HUES6 (cell line): ENCODE data around the gene DAAM1.

Source experiments
- H3K27ac ChIP-seq: 2 replicates; pipeline ENCODE4 v1.7.0; 2013; ENCODE audit warnings: low read depth, mild to moderate bottlenecking, low read length, inconsistent platforms
- H3K27me3 ChIP-seq: 2 replicates; pipeline ENCODE4 v1.6.1; 2013; ENCODE audit warnings: low read length; ENCODE audit not compliant: control insufficient read depth, insufficient read depth
- H3K36me3 ChIP-seq: 2 replicates; pipeline ENCODE4 v1.6.1; 2013; ENCODE audit warnings: low read length; ENCODE audit not compliant: control insufficient read depth, insufficient read depth
- H3K4me1 ChIP-seq: 2 replicates; pipeline ENCODE4 v1.6.1; 2013; ENCODE audit warnings: low read length; ENCODE audit not compliant: control insufficient read depth, insufficient read depth
- H3K4me3 ChIP-seq: 2 replicates; pipeline ENCODE4 v1.5.1; 2013; ENCODE audit warnings: low read depth, low read length
- H3K9ac ChIP-seq: one replicate; pipeline ENCODE4 v1.6.1; 2013; ENCODE audit warnings: mild to moderate bottlenecking, low read length
- H3K9me3 ChIP-seq: 2 replicates; pipeline ENCODE4 v1.6.1; 2013; ENCODE audit warnings: low read depth, low read length; ENCODE audit not compliant: control insufficient read depth, insufficient read depth

Gene DAAM1

DNA sequence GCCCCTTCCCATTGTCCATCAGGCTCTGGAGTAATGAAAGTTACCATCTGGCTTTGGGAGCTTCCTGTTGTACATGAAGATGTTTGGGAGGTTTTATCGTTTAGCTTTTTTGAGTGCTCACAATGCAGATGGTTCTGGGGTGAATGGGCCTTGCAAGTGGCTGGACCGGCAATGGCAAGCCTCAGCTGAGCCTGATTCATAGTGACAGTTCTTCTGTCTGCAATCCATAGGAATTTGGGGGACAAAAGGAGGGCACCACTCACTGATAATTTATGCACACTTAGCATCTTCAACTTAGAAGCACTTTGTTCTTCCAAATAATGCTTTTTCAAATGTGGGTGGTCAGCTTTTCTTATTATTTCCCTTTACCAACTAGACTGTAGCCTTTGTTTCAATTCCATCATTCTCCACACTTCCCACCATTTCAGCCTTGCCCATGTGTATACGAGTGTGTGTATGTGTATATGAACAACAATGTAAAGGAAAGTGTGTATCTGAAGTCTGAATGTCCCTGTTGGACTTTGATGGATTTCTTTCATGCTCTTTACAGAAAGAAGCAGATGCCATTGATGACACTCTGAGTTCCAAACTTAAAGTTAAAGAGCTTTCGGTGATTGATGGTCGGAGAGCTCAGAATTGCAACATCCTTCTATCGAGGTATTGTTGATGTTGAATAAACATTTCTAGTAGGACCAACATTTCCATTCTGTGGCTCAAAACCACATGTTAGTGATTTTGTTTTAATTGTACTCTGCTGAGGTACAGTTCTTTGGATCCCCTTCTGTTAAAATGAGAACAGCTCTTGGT is 151.3 kb downstream of the DAAM1 start:
- Histone ChIP-seq H3K9ac (no peak overlapping the region), H3K27me3 (no peaks in the 10 kb centered on the region), H3K27ac (no peak overlapping the region), H3K9me3 (no peaks in the 10 kb centered on the region), H3K36me3 (no peaks in the 10 kb centered on the region), H3K4me1 (peaks cover 68% of the 10 kb centered on the region), H3K4me3 (no peak overlapping the region)

DNA sequence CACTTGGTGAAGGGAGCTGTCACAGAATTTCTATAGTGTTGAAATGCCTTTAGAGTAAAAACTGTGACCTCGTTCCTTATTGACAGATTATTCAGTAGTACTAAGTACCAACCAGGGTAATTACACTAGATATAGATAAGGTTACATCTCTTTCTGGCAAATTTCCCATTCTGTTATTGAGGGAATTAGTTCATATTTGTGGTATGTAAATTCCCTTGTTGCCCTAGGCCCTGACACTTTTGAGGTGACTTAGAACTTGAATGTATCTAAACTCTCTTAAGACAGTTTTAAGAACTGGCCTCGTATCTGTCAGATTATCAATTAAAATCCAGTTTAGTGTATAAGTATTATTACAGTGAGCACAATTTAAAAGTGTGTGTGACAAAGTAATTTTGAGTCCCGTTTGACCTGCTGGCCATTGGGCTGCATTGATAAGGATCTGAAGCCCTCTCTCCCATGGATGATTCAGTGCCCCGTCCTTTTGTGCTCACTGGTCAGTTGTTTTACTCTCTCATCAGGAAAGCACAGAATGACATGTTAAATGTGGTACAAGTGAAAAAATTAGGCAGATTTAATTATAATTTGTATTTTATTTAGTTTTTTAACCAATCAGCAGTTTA is 153.5 kb downstream of the DAAM1 start:
- H3K4me1 ChIP-seq: peaks cover 60% of the 10 kb centered on the region

DNA sequence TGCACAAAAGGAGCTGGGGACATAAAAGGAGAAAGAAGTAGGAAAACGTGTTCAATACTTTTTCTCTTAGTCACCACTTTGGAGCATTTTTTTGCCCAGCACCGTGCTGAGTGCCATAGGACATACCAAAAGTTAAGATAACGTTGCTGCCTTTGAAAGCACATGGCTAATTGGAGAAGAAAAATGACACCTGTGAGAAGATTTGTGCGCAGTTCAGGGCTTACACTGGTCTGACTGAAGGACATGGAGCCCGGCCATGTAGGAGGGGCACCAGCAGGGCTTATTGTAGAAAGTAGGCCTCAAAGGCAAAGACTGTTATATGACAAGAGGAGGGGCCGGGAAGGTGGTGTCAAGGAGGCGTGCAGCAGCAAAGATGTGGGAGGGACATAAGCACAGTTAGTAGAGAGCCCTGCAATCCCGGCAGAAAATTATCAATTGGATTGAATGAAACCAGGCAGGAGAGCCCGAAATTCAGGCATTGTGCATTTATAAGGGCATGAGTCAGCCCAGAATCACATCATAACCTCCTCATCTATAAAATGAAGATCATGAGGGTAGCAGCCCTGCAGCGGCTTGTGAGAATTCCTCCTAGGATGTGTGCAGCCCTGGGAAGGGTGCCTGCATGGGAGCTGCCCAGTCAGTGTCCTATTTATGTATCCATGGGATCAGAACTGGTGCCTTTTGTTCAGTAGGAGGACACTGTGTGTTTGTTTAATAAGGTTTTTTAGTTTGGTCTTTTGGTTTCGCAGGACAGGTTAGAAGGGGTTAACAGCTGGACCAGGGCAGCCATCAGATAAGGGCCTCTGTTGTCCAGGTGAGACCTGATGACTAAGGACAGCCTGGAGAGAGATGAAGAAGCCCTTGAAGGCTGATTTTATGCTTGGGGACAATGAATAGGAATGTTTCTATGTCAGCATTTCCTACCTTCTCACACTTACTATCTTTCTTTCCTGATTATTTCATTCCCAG is 154.3 kb downstream of the DAAM1 start:
- H3K27ac ChIP-seq: no peak overlapping the region
- H3K36me3 ChIP-seq: 0 out of 2 replicates have a peak, but pooled peaks cover under 1% of the 10 kb centered on the region
- H3K9ac ChIP-seq: no peak overlapping the region
- no peaks in the 10 kb centered on the region for H3K27me3 ChIP-seq
- no peak overlapping the region for H3K4me3 ChIP-seq
- no peaks in the 10 kb centered on the region for H3K9me3 ChIP-seq
- peaks cover 53% of the 10 kb centered on the region for H3K4me1 ChIP-seq

More for the DNA sequence above, 153.5 kb downstream of the DAAM1 start:
- no peaks in the 10 kb centered on the region for H3K36me3 ChIP-seq
- H3K27ac ChIP-seq: no peak overlapping the region
- H3K9ac ChIP-seq: no peak overlapping the region
- no peak overlapping the region for H3K4me3 ChIP-seq
- H3K27me3 ChIP-seq: no peaks in the 10 kb centered on the region
- H3K9me3 ChIP-seq: no peaks in the 10 kb centered on the region

DNA sequence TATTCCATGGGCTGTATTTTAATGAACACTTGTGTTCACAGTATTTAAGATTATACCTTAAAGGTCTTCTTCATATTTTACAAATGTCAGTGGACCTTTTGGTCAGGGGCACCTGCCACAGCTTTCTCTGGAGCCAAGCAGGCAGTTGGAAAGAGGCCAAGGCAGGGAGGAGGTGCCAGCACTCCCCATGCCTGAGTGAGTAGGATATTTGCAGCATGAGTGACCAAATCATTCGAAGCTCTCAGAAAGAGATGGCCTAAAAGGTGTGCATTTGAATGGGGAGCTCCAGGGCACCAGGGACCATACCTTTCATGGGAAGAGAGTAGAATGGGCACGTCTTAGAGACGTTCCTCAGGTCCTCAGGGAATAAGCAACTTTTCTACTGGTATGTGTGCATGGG is 155.1 kb downstream of the DAAM1 start:
- Histone ChIP-seq H3K9me3 (no peaks in the 10 kb centered on the region), H3K9ac (no peak overlapping the region), H3K4me1 (peaks cover 48% of the 10 kb centered on the region), H3K27ac (0 out of 2 replicates have a peak overlapping the region, but pooled peaks have one; percentile 27), H3K4me3 (no peak overlapping the region), H3K36me3 (0 out of 2 replicates have a peak, but pooled peaks cover 3% of the 10 kb centered on the region), H3K27me3 (no peaks in the 10 kb centered on the region)

DNA sequence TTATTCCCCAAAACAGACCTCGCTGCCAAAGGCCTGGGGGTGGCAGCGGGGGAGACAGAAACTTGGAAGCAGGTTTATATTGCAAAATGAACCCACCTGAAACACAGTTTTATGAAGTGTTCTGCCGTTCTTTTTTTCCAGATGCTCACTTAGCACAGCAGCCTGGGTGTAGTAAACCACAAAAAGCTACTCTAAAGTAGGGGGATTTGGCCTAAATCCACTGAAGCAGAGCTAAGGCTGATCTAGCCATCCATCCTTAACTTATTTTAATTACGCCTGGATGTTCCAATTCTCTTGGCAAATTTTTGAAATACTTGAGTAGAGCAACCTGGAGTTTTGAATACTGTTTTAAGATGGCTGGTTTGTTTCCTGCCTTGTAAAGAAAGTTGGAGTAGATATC is 155.5 kb downstream of the DAAM1 start:
- peak overlapping the region; percentile 27; the same call in 1 of the 2 replicates for H3K27ac ChIP-seq
- no peaks in the 10 kb centered on the region for H3K27me3 ChIP-seq
- no peak overlapping the region for H3K4me3 ChIP-seq
- H3K9ac ChIP-seq: no peak overlapping the region
- H3K9me3 ChIP-seq: no peaks in the 10 kb centered on the region
- H3K36me3 ChIP-seq: 0 out of 2 replicates have a peak, but pooled peaks cover 3% of the 10 kb centered on the region
- peaks cover 48% of the 10 kb centered on the region for H3K4me1 ChIP-seq

DNA sequence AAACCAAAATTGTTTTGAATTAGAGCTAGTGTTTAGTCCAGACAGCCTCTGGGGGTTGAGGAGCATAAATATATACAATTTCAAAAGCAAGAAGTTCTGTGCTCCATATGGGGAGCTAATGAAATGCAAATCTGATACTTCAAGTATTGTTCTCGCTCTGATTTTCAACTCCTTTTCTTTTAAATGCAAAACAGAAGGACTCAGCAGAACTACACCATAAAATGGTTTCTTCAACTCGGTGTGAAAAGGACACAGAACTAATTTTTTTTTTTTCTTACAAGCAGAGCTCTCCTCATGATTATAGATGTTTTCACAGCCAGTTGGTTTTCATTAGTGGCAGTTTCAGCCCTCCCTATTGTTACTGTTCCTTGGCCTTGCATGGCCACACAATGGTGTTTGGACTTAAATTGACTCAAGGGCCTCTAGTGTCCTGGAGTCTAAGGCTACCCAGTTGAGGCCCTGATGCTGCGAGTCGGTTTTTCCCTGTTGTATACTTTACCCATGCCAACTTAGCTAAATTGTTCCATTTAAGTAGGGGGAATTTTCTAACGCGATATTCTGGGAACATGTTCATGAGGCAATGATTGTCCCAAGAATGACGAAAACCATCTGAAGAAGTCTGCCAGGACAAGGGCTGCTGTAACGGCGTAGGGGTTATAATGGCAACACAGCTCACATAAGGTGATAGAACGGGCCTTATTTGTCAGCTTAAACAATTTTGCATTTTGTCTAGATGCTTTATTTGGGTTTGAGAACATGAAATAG is 156.4 kb downstream of the DAAM1 start:
- no peak overlapping the region for H3K9ac ChIP-seq
- peak overlapping the region; percentile 27; the same call in 1 of the 2 replicates for H3K27ac ChIP-seq
- H3K36me3 ChIP-seq: 0 out of 2 replicates have a peak, but pooled peaks cover 3% of the 10 kb centered on the region

DNA sequence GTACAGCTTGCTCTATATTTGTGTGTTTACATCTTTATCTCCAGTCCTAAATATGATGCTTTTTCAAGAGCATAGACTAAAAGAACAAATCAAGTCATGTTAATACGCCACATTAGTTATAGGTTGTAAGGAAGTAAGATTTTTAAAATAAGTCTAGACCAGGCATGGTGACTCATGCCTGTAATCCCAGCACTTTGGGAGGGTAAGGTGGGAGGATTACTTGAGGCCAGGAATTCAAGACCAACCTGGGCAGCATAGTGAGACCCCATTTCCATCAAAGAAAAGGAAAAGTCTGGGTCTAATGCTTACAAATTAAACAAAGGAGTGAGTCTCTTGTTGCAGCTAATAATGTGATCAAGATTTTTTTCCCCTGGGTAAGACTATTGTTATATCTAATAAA is 157.9 kb downstream of the DAAM1 start:
- Histone ChIP-seq H3K9ac (no peak overlapping the region), H3K4me3 (no peak overlapping the region), H3K36me3 (peaks cover 7% of the 10 kb centered on the region; the same call in 1 of the 2 replicates), H3K9me3 (no peaks in the 10 kb centered on the region), H3K27me3 (no peaks in the 10 kb centered on the region), H3K27ac (no peak overlapping the region), H3K4me1 (peaks cover 39% of the 10 kb centered on the region)

More for the DNA sequence above, 156.4 kb downstream of the DAAM1 start:
- no peaks in the 10 kb centered on the region for H3K9me3 ChIP-seq
- no peaks in the 10 kb centered on the region for H3K27me3 ChIP-seq
- H3K4me3 ChIP-seq: no peak overlapping the region
- H3K4me1 ChIP-seq: peaks cover 48% of the 10 kb centered on the region

DNA sequence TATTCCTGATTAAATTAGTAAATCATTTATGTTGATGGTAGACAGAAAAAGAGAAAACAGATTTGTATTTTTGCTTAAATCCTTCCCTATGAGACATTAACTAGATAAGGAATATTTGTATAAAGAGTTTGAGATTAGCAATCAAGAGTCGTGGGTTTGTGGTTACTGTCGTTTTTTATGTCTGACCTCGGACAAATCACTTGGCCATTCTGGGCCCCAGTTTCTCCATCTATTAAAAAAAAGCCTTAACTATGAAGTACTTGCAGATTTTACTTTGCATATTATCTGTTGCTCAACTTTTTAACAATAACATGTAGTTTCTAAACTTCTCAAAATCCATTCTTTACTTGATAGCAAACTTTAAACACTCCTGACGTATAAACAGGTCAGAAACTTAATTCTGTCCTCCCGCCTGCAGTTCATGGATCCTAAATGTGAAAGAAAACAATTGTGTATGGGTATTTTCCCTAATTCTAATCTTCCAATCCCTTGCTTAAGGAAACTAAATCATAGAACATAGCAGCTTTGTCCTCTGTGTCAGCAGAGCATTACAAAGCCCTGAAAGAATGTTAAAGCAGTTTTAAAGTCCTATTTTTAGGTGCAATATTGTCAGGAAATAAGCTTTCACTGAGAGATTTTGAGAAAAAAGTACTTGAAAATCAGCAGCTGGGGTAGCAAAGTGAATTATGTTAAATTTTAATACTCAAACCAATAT is 158.5 kb downstream of the DAAM1 start:
- H3K36me3 ChIP-seq: peaks cover 7% of the 10 kb centered on the region; the same call in 1 of the 2 replicates
- no peak overlapping the region for H3K4me3 ChIP-seq

DNA sequence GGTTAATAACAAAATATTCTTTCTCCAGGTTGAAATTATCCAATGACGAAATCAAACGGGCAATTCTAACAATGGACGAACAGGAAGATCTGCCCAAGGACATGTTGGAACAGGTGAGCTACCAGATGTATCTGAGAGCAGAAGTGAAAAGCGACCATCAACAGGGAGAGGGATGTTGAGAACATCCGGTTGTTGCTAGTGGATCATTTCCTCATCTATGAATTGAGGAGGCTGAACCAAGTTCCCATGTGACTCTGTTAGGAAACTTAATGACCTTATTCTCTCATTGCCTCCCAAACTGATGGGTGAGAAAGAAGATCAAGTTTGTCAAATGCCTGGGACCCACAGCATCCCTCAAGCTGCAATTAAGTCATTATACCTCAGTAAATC is 159.0 kb downstream of the DAAM1 start:
- Histone ChIP-seq H3K27ac (no peak overlapping the region), H3K4me1 (peaks cover 30% of the 10 kb centered on the region), H3K4me3 (no peak overlapping the region), H3K9ac (no peak overlapping the region), H3K9me3 (no peaks in the 10 kb centered on the region), H3K27me3 (no peaks in the 10 kb centered on the region), H3K36me3 (peaks cover 7% of the 10 kb centered on the region; the same call in 1 of the 2 replicates)

More for the DNA sequence above, 158.5 kb downstream of the DAAM1 start:
- H3K27me3 ChIP-seq: no peaks in the 10 kb centered on the region
- H3K4me1 ChIP-seq: peaks cover 36% of the 10 kb centered on the region
- H3K27ac ChIP-seq: no peak overlapping the region
- no peak overlapping the region for H3K9ac ChIP-seq
- H3K9me3 ChIP-seq: no peaks in the 10 kb centered on the region
